UCSD-AML1 (cell line): ENCODE results near the gene CMTM7.

Source experiments
- DNase-seq: peaks from one replicate; lab custom pipeline; 2025; ENCODE audit not compliant: unreplicated experiment; lab: John Stamatoyannopoulos, UW

The CMTM7 gene

GRCh38 chr3:32484436-32484835, 92.8 kb downstream of the CMTM7 start:
- no peak for DNase-seq

GRCh38 chr3:32487781-32488473, 96.3 kb downstream of the CMTM7 start:
- DNase-seq, result no peak

GRCh38 chr3:32488474-32489008, 96.9 kb downstream of the CMTM7 start:
- DNase-seq, result no peak

- DNase-seq, result no peak
These were observed 101.2 kb downstream of the CMTM7 start for GRCh38 chr3:32492684-32493436.

GRCh38 chr3:32493437-32494414, 102.1 kb downstream of the CMTM7 start:
- DNase-seq, result no peak

GRCh38 chr3:32495085-32495484, 103.4 kb downstream of the CMTM7 start:
- DNase-seq, result no peak

- no peak for DNase-seq
These were observed 104.0 kb downstream of the CMTM7 start for GRCh38 chr3:32495609-32496008.

GRCh38 chr3:32498252-32498651, 106.6 kb downstream of the CMTM7 start:
- no peak for DNase-seq

- DNase-seq, result no peak
These were observed 107.3 kb downstream of the CMTM7 start for GRCh38 chr3:32498992-32499391.

GRCh38 chr3:32499585-32499984, 107.9 kb downstream of the CMTM7 start:
- no peak for DNase-seq

- DNase-seq, result no peak
These were observed 108.6 kb downstream of the CMTM7 start for GRCh38 chr3:32500231-32500630.

GRCh38 chr3:32500880-32501782, 109.5 kb downstream of the CMTM7 start:
- DNase-seq, result no peak

GRCh38 chr3:32501783-32502117, 110.1 kb downstream of the CMTM7 start:
- DNase-seq, result no peak

- peak; percentile 80 for DNase-seq
These were observed 110.7 kb downstream of the CMTM7 start, which contains the start of gene CMTM6 for GRCh38 chr3:32502118-32502945. Gene CMTM6, minus strand, starts transcription at chr3:32502852. Its CDS starts 107 bp downstream, at chr3:32502745.

GRCh38 chr3:32502946-32503286, 111.3 kb downstream of the CMTM7 start:
- no peak for DNase-seq
